ENCODE measurements around the gene PTH2. TPM values are rescaled to one million over a fixed set of nuclear protein-coding genes. Genes with fewer than 3 reads are reported as not detected.

Gene PTH2
- total and polyA plus RNA-seq, 10 of the 15 experiments (the other 5 are each of a cell fraction or from before 2014, with no cell fraction given): not detected

DNA sequence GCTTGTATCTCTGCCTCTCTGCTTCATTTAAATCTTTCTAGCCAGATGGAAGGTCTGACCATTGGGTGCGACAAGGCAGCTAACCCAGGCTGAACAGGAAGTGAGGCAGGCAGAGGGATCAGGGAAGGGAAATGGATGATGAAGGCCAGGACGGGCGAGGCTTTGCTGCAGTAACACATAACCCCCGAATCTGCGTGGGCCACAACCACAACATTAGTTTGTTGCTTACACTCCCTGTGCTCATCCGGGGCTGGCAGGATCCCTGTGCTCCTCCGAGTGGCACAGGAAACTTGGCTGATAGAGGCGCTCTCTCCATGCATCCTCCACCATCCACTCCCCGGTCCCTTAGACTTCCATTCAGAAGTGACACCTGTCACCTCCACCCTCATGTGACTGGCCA is 49.7 kb upstream of the PTH2 start:
- ChIA-PET POLR2A (interaction anchor here (1.6 to 6.2 kb wide), 2 partner anchors 20 to 139 kb away, joined by 3 to 81 read pairs; partner anchors contain the start of genes ALDH16A1 and PIH1D1), RAD21 (ENCODE audit: unreplicated experiment) (interaction anchor here (0.9 to 6.0 kb wide), 6 partner anchors 15 to 247 kb away, joined by 3 to 90 read pairs (median 4); partner anchors contain the start of genes ALDH16A1, PIH1D1 and RPL13A), SMC1A (ENCODE audit: uncharacterized antibody, unreplicated experiment) (interaction anchor here (0.7 to 2.2 kb wide), 8 partner anchors 18 to 168 kb away, joined by 3 to 12 read pairs (median 4); partner anchors contain the start of genes PIH1D1 and RPS11), CTCF (interaction anchor here (0.6 to 5.9 kb wide), 27 partner anchors 9 to 247 kb away, joined by 3 to 68 read pairs (median 5); partner anchors contain the start of genes ALDH16A1, CD37, PIH1D1 and RPS11)
- BruUV-seq (replicated peaks): no TSS peak
- Histone ChIP-seq H3K4me2 (ENCODE audit: control insufficient read depth, insufficient read depth) (no peak overlapping the region), H3K27me3 (replicated peaks in 1 of 2; ENCODE audit: control insufficient read depth in 2 of 2, insufficient read depth in 2 of 2, low read length in 1 of 2) (no peaks in the 10 kb centered on the region), H3K79me2 (ENCODE audit: control insufficient read depth, insufficient read depth, low read length) (no peaks in the 10 kb centered on the region), H3K9ac (ENCODE audit: control insufficient read depth, insufficient read depth, low read length) (no peak overlapping the region), H3K9me3 (replicated peaks; ENCODE audit: control insufficient read depth, insufficient read depth, low read length) (no peaks in the 10 kb centered on the region), H4K20me1 (ENCODE audit: control insufficient read depth, insufficient read depth) (no peaks in the 10 kb centered on the region), H3K4me3 (no peak overlapping the region), H2AFZ (ENCODE audit: control insufficient read depth, low read depth, low read length) (no peak overlapping the region), H3K36me3 (ENCODE audit: control insufficient read depth in 2 of 2, insufficient read depth in 2 of 2, low read length in 1 of 2) (0 out of 4 replicates have a peak, but pooled peaks cover 0 to 2% of the 10 kb centered on the region in 2 experiments), H3K27ac (ENCODE audit: control insufficient read depth, insufficient read depth) (no peak overlapping the region), H3K4me1 (ENCODE audit: control insufficient read depth, insufficient read depth, low read length) (peaks cover 42% of the 10 kb centered on the region)
- ATAC-seq: no peak
- in situ Hi-C loops (cut with MboI): no loop called here
- DNase-seq (ENCODE audit: low read depth, low spot score): no peak
- no peak for FAIRE-seq
- intact Hi-C loops (cut with micrococcal nuclease; ENCODE audit: unreplicated experiment): loop anchor here (2.0 to 5.0 kb wide), 2 partner anchors 74 to 141 kb away; no protein-coding TSS in a partner anchor
- TF ChIP-seq SMAD5 (IDR thresholded peaks at IDR 0.05; ENCODE audit: low read depth): no peak
- TF ChIP-seq BHLHE40 (IDR thresholded peaks at IDR 0.05; ENCODE audit: borderline replicate concordance in 1 of 2, low read depth in 2 of 2, low read length in 1 of 2): no peak
- no peak for TF ChIP-seq CBX3 (IDR thresholded peaks at IDR 0.05; ENCODE audit: borderline replicate concordance, low read depth)
- TF ChIP-seq CEBPB (IDR thresholded peaks at IDR 0.05; ENCODE audit: borderline replicate concordance in 1 of 2, low read depth in 2 of 2, low read length in 2 of 2): no peak
- TF ChIP-seq NFYB (IDR thresholded peaks at IDR 0.05; ENCODE audit: insufficient read depth, low read depth, low read length): no peak
- TF ChIP-seq GABPA (IDR thresholded peaks at IDR 0.05; ENCODE audit: low read depth): no peak
- no peak for TF ChIP-seq NR2F1 (conservative IDR thresholded peaks at IDR 0.05)
- no peak for TF ChIP-seq IRF4 (IDR thresholded peaks at IDR 0.05; ENCODE audit: low read depth, low read length)
- TF ChIP-seq MTA2 (IDR thresholded peaks at IDR 0.05; ENCODE audit: low read depth): no peak
- TF ChIP-seq KAT2A (conservative IDR thresholded peaks at IDR 0.05; ENCODE audit: control insufficient read depth, low read depth, low read length): no peak
- no peak for TF ChIP-seq MYC (IDR thresholded peaks at IDR 0.05; ENCODE audit: insufficient read depth, insufficient read length, insufficient replicate concordance, low read length, severe bottlenecking)
- no peak for TF ChIP-seq STAT3 (IDR thresholded peaks at IDR 0.05; ENCODE audit: low read depth, low read length)
- no peak for TF ChIP-seq EGR1 (IDR thresholded peaks at IDR 0.05; ENCODE audit: borderline replicate concordance in 1 of 2, low read depth in 2 of 2, low read length in 2 of 2)
- 70% methylated on average over 9 of the region's 9 CpGs for WGBS (ENCODE audit: insufficient coverage, insufficient replicate concordance, low lambda C conversion rate, missing lambda C conversion rate)

Measured in GM12878 (cell line).